Measurements from ENCODE around the gene RGP1.

DNA sequence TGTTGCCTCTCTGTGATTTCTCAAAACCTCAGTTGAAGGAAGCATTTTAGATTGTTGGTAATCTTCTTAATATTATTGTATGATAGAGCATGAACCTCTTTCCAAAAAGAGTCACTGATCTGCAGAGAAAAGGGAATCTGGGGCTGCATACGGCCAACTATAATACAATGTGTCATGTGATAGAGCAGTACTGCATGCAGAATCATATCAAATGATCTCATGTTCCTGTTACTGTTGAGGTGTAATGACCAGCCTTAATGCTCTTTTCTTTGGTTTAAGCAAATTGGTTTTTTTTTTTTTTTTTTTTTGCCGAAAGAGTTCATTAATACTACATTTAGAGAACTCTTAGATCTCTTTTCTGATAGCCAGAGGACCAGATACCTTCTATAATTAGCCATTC lies 17.9 kb downstream of the RGP1 start:
- TF ChIP-seq NFYB (IDR thresholded peaks at IDR 0.05; ENCODE audit: extremely low read depth, insufficient read length) (no peak), PHTF2 (CRISPR knock-in tag; IDR thresholded peaks at IDR 0.05) (no peak), TSC22D4 (tag; IDR thresholded peaks at IDR 0.05) (no peak), ZBTB1 (CRISPR knock-in tag; IDR thresholded peaks at IDR 0.05; ENCODE audit: borderline replicate concordance, low read depth) (no peak), CHD4 (IDR thresholded peaks at IDR 0.05; ENCODE audit: insufficient read depth, insufficient replicate concordance, low read depth, low read length, poor library complexity, severe bottlenecking) (no peak), KAT8 (IDR thresholded peaks at IDR 0.05; ENCODE audit: low read depth) (no peak), ZNF311 (CRISPR knock-in tag; IDR thresholded peaks at IDR 0.05) (no peak), ZNF717 (CRISPR knock-in tag; IDR thresholded peaks at IDR 0.05) (no peak), EZH2 (IDR thresholded peaks at IDR 0.05; ENCODE audit: borderline replicate concordance, low read depth, low read length) (no peak), NFIC (IDR thresholded peaks at IDR 0.05) (no peak), SP2 (IDR thresholded peaks at IDR 0.05; ENCODE audit: extremely low read depth, low read depth, low read length, poor library complexity, severe bottlenecking) (no peak)
- TF ChIP-seq, protein P1, sequence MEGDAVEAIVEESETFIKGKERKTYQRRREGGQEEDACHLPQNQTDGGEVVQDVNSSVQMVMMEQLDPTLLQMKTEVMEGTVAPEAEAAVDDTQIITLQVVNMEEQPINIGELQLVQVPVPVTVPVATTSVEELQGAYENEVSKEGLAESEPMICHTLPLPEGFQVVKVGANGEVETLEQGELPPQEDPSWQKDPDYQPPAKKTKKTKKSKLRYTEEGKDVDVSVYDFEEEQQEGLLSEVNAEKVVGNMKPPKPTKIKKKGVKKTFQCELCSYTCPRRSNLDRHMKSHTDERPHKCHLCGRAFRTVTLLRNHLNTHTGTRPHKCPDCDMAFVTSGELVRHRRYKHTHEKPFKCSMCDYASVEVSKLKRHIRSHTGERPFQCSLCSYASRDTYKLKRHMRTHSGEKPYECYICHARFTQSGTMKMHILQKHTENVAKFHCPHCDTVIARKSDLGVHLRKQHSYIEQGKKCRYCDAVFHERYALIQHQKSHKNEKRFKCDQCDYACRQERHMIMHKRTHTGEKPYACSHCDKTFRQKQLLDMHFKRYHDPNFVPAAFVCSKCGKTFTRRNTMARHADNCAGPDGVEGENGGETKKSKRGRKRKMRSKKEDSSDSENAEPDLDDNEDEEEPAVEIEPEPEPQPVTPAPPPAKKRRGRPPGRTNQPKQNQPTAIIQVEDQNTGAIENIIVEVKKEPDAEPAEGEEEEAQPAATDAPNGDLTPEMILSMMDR (IDR thresholded peaks at IDR 0.05 in 2 of 3, conservative IDR thresholded peaks at IDR 0.05 in 1 of 3; ENCODE audit: insufficient read depth in 2 of 3, low read depth in 1 of 3, low read length in 3 of 3): no peak
